K562 (cell line): ENCODE data around the gene OR6S1. TPM values are rescaled to one million over a fixed set of nuclear protein-coding genes. Genes with fewer than 3 reads are reported as not detected.

Experiments used
- BDP1 ChIP-seq: IDR thresholded peaks from 3 replicates; pipeline ENCODE4 v1.6.1; 2011; ENCODE audit not compliant: insufficient read length, insufficient read depth
- BHLHE40 ChIP-seq: IDR thresholded peaks from 2 replicates; pipeline ENCODE4 v1.6.1; 2011; ENCODE audit warnings: low read length, improper control_type of control experiment
- MTA3 ChIP-seq: fragments of 450-650 bp; formaldehyde crosslinking; IDR thresholded peaks from 2 replicates; pipeline ENCODE4 v1.6.1; 2017; ENCODE audit warnings: mild to moderate bottlenecking, borderline replicate concordance
- NR1H2 ChIP-seq: sonication (generic); formaldehyde crosslinking; IDR thresholded peaks from 2 replicates; pipeline ENCODE4 v1.4.0; 2020; ENCODE audit warnings: mild to moderate bottlenecking, missing genetic modification reagents
- POLR2H ChIP-seq: IDR thresholded peaks from 2 replicates; pipeline ENCODE4 v1.6.1; 2016; ENCODE audit warnings: missing genetic modification characterization, low read depth, mild to moderate bottlenecking, control low read depth, missing compliant biosample characterization, moderate library complexity
- POLR3G ChIP-seq: IDR thresholded peaks from 2 replicates; pipeline ENCODE4 v1.6.1; 2011; ENCODE audit not compliant: insufficient read length, insufficient replicate concordance; ENCODE audit errors: extremely low read depth
- RCOR1 ChIP-seq, 2 experiments: IDR thresholded peaks; 2 replicates each; pipeline ENCODE4 v1.6.1; 2012; ENCODE audit warnings: low read depth in 2 of 2, low read length in 2 of 2, borderline replicate concordance in 1 of 2, improper control_type of control experiment in 1 of 2
- SIN3A ChIP-seq, 2 experiments: fragments of 150-350 bp in 1 of 2; IDR thresholded peaks; 2 replicates each; pipeline ENCODE4 v1.6.1; 2011 to 2016; ENCODE audit warnings: borderline replicate concordance in 2 of 2, low read depth in 2 of 2, low read length in 2 of 2, mild to moderate bottlenecking in 2 of 2, moderate library complexity in 2 of 2; ENCODE audit not compliant: control insufficient read depth in 1 of 2
- SMAD4 ChIP-seq: fragments of 250-450 bp; sonication (Bioruptor Pico); conservative IDR thresholded peaks from 2 replicates; pipeline ENCODE4 v1.8.0; 2021; ENCODE audit warnings: inconsistent platforms, mild to moderate bottlenecking, moderate library complexity
- SNRNP70 ChIP-seq: fragments of 200-400 bp; formaldehyde crosslinking; optimal IDR thresholded peaks from 2 replicates; pipeline ENCODE3; 2017; ENCODE audit warnings: low read depth, low read length
- TBP ChIP-seq: optimal IDR thresholded peaks from 2 replicates; pipeline ENCODE3; 2011; ENCODE audit warnings: low read depth, low read length, improper control_type of control experiment
- TEAD1 ChIP-seq, 2 experiments: fragments of 450-650 bp in 1 of 2; sonication (generic) in 1 of 2; formaldehyde crosslinking; IDR thresholded peaks; 2 replicates each; pipeline versions ENCODE4 v1.4.0 to v1.8.0; 2020 to 2022; ENCODE audit warnings: mild to moderate bottlenecking in 2 of 2, missing genetic modification reagents in 1 of 2
- ZNF212 ChIP-seq: fragments of 450-650 bp; formaldehyde crosslinking; IDR thresholded peaks from 2 replicates; pipeline ENCODE4 v1.4.0; 2020; ENCODE audit warnings: mild to moderate bottlenecking
- ZNF253 ChIP-seq: fragments of 250-450 bp; sonication (Bioruptor Pico); conservative IDR thresholded peaks from 2 replicates; pipeline ENCODE4 v1.6.1; 2021; ENCODE audit warnings: mild to moderate bottlenecking
- ZNF696 ChIP-seq: fragments of 250-450 bp; sonication (Bioruptor Pico); conservative IDR thresholded peaks from 2 replicates; pipeline ENCODE4 v1.4.0; 2020; ENCODE audit warnings: mild to moderate bottlenecking, moderate library complexity
- ZNF764 ChIP-seq: fragments of 250-450 bp; sonication (Bioruptor Pico); IDR thresholded peaks from 2 replicates; pipeline ENCODE4 v1.4.0; 2020; ENCODE audit warnings: low read depth, mild to moderate bottlenecking, moderate library complexity
- ZSCAN32 ChIP-seq: fragments of 450-650 bp; formaldehyde crosslinking; IDR thresholded peaks from 2 replicates; pipeline ENCODE4 v1.4.0; 2020; ENCODE audit warnings: mild to moderate bottlenecking, moderate library complexity
- polyA plus RNA-seq, 8 experiments: library from polyadenylated mRNA; depleted of rRNA in 4 of 8; stranded (reverse) in 5 of 8; unstranded in 3 of 8; fragments of >200 nt; fragmentation: Nextera tagmentation in 2 of 8; fragmentation: Illumina TruSeq in 1 of 8; extraction: Ambion mirVana in 2 of 8; extraction: Trizol in 1 of 8; gene quantifications; 2 replicates each; pipeline versions ENCODE4 v1.2.1 to v1.2.3, GENCODE V29; 2011 to 2014; ENCODE audit warnings: inconsistent platforms in 1 of 8, missing spikeins in 1 of 8
- total RNA-seq, 7 experiments: library from RNA; depleted of rRNA in 6 of 7; stranded (reverse); fragments of >200 nt in 6 of 7; fragmentation: Illumina TruSeq in 2 of 7; extraction: Trizol in 2 of 7; gene quantifications; 2 replicates each; pipeline versions ENCODE4 v1.2.1 to v1.2.3, GENCODE V29; 2011 to 2021; ENCODE audit warnings: low replicate concordance in 1 of 7
- TF ChIP-seq, protein P1 (sequence below), 2 experiments: fragments of 450-650 bp in 1 of 2; sonication (generic) in 1 of 2; formaldehyde crosslinking in 1 of 2; IDR thresholded peaks; 2 replicates each; pipeline versions ENCODE4 v1.7.1 to v1.9.0; 2016 to 2022; ENCODE audit warnings: inconsistent platforms in 1 of 2, mild to moderate bottlenecking in 1 of 2, missing genetic modification reagents in 1 of 2

OR6S1 gene
- total and polyA plus RNA-seq, 9 of the 15 experiments (the other 6 are each of a cell fraction or from before 2014, with no cell fraction given): not detected

DNA sequence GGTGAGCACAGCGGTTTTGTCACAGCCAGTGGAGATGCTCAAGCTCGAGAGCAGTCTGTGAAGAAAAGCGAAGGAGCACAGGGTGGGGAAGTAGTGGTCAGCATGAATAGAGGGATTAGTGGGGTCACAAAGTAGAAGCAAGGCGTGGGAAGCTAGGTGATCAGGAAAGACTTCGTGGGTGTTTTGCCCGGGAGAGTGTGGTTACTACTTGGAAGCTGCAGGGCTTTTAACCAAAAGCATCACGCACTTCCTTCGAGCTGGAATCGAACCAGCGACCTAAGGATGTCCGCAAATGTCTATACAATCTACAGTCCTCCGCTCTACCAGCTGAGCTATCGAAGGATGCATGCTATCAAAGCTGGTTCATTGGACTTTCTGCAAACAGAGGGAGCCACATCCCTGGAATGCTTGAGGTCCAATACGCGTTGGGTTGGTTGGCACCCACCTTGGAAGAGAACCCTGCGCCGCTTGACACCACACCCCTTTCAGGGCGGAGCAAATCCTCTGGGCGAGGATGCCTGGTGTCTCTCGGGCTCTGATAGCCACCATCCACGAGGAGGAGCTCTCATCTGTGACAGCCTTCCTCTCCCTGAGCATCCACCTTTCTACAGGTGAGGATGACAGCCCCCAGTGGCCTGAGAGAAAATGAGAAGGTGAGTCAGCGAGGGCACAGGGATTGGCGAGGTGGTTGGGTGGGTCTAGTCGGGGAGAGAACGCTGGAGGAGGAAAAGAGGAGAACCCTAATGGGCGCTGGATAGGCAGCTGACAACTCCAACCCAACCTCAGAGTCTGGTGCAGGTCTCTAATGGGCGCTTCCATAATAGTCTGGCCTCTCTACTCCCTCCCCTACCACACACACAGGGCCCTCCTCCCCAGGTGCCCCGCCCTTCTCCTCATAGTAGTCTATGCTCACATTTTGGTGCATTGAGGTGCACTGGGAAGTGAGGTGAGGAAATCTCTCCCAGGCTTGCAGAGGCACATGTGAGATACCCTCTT is 16.0 kb upstream of the OR6S1 start (continued):
- TF ChIP-seq, protein P1, sequence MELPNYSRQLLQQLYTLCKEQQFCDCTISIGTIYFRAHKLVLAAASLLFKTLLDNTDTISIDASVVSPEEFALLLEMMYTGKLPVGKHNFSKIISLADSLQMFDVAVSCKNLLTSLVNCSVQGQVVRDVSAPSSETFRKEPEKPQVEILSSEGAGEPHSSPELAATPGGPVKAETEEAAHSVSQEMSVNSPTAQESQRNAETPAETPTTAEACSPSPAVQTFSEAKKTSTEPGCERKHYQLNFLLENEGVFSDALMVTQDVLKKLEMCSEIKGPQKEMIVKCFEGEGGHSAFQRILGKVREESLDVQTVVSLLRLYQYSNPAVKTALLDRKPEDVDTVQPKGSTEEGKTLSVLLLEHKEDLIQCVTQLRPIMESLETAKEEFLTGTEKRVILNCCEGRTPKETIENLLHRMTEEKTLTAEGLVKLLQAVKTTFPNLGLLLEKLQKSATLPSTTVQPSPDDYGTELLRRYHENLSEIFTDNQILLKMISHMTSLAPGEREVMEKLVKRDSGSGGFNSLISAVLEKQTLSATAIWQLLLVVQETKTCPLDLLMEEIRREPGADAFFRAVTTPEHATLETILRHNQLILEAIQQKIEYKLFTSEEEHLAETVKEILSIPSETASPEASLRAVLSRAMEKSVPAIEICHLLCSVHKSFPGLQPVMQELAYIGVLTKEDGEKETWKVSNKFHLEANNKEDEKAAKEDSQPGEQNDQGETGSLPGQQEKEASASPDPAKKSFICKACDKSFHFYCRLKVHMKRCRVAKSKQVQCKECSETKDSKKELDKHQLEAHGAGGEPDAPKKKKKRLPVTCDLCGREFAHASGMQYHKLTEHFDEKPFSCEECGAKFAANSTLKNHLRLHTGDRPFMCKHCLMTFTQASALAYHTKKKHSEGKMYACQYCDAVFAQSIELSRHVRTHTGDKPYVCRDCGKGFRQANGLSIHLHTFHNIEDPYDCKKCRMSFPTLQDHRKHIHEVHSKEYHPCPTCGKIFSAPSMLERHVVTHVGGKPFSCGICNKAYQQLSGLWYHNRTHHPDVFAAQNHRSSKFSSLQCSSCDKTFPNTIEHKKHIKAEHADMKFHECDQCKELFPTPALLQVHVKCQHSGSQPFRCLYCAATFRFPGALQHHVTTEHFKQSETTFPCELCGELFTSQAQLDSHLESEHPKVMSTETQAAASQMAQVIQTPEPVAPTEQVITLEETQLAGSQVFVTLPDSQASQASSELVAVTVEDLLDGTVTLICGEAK (IDR thresholded peaks at IDR 0.05): peak; percentile 49; the same call in 1 of the 2 replicates
- TF ChIP-seq, protein P1 (CRISPR knock-in tag; IDR thresholded peaks at IDR 0.05): no peak
- TF ChIP-seq SMAD4 (no peak), ZNF253 (no peak), BHLHE40 (0 out of 2 replicates have a peak, but pooled peaks have one; percentile 3), SIN3A (IDR thresholded peaks at IDR 0.05; ENCODE audit: borderline replicate concordance in 2 of 2, control insufficient read depth in 1 of 2, low read depth in 2 of 2, low read length in 2 of 2) (no peak), MTA3 (no peak), POLR2H (tag) (peak; percentile 98), ZNF212 (CRISPR knock-in tag) (no peak), TBP (peak; percentile 98), ZNF764 (CRISPR knock-in tag) (no peak), BDP1 (peak; percentile 40), ZSCAN32 (no peak), TEAD1 (CRISPR knock-in tag; IDR thresholded peaks at IDR 0.05) (no peak), NR1H2 (CRISPR knock-in tag) (no peak), SNRNP70 (no peak), ZNF696 (CRISPR knock-in tag) (no peak), POLR3G (peak; percentile 23), RCOR1 (IDR thresholded peaks at IDR 0.05; ENCODE audit: borderline replicate concordance in 1 of 2, low read depth in 2 of 2, low read length in 2 of 2) (peak in 1 of 2 experiments; percentile 36; a peak in 2 of 4 replicates)
